Trophoblast cell (in vitro differentiated cells and primary cell): ENCODE data around the gene IFIT1.
"Not testable (repeated sequence)": the region's sequence is repeated elsewhere in the genome, so short reads cannot be mapped to it uniquely, and the experiment has no call there.

Experiments
- DNase-seq, 2 donors: peaks; one replicate each; pipeline ENCODE4 v3.0.0-alpha.2; 2016
- H2AFZ ChIP-seq: 2 replicates; pipeline ENCODE4 v1.6.1; 2013; ENCODE audit warnings: low read length, moderate library complexity, mild to moderate bottlenecking; ENCODE audit not compliant: insufficient read depth, poor library complexity
- H2AK5ac ChIP-seq: 2 replicates; pipeline ENCODE4 v1.6.1; 2013; ENCODE audit warnings: mild to moderate bottlenecking, low read length
- H2BK120ac ChIP-seq: 2 replicates; pipeline ENCODE4 v1.6.1; 2013; ENCODE audit warnings: low read length, mild to moderate bottlenecking, moderate library complexity; ENCODE audit not compliant: insufficient read depth, poor library complexity
- H2BK12ac ChIP-seq: 2 replicates; pipeline ENCODE4 v1.6.1; 2013; ENCODE audit warnings: mild to moderate bottlenecking, low read length, moderate library complexity
- H2BK5ac ChIP-seq: 2 replicates; pipeline ENCODE4 v1.6.1; 2013; ENCODE audit warnings: low read length, low read depth, moderate library complexity, mild to moderate bottlenecking; ENCODE audit not compliant: poor library complexity
- H3K14ac ChIP-seq: 2 replicates; pipeline ENCODE4 v1.6.1; 2013; ENCODE audit warnings: mild to moderate bottlenecking, low read length
- H3K18ac ChIP-seq: 2 replicates; pipeline ENCODE4 v1.6.1; 2013; ENCODE audit warnings: mild to moderate bottlenecking, low read length
- H3K23ac ChIP-seq: 2 replicates; pipeline ENCODE4 v1.6.1; 2013; ENCODE audit warnings: low read length
- H3K27ac ChIP-seq: 2 replicates; pipeline ENCODE4 v1.5.1; 2013; ENCODE audit warnings: low read depth, mild to moderate bottlenecking, inconsistent platforms, low read length, moderate library complexity
- H3K27me3 ChIP-seq: 2 replicates; pipeline ENCODE4 v1.6.1; 2013; ENCODE audit warnings: inconsistent platforms, mild to moderate bottlenecking, low read length, moderate library complexity; ENCODE audit not compliant: insufficient read depth
- H3K36me3 ChIP-seq, 2 experiments: 1 replicate in 1 of 2; 2 replicates in 1 of 2; pipeline ENCODE4 v1.6.1; 2013; ENCODE audit warnings: low read length in 2 of 2, mild to moderate bottlenecking in 2 of 2, moderate library complexity in 1 of 2; ENCODE audit not compliant: insufficient read depth in 2 of 2, control insufficient read depth in 1 of 2
- H3K4ac ChIP-seq: 2 replicates; pipeline ENCODE4 v1.6.1; 2013; ENCODE audit warnings: low read depth, mild to moderate bottlenecking, low read length, moderate library complexity
- H3K4me1 ChIP-seq, 2 experiments: 1 replicate in 1 of 2; 2 replicates in 1 of 2; pipeline ENCODE4 v1.6.1; 2013; ENCODE audit warnings: low read length in 2 of 2, mild to moderate bottlenecking in 2 of 2, moderate library complexity in 1 of 2; ENCODE audit not compliant: insufficient read depth in 2 of 2, control insufficient read depth in 1 of 2
- H3K4me2 ChIP-seq: 2 replicates; pipeline ENCODE4 v1.6.1; 2013; ENCODE audit warnings: inconsistent platforms, mild to moderate bottlenecking, low read length, moderate library complexity
- H3K4me3 ChIP-seq: 2 replicates; pipeline ENCODE4 v1.5.1; 2013; ENCODE audit warnings: mild to moderate bottlenecking, low read depth, low read length, inconsistent platforms
- H3K79me1 ChIP-seq: one replicate; pipeline ENCODE4 v1.6.1; 2013; ENCODE audit warnings: low read length
- H3K79me2 ChIP-seq: 2 replicates; pipeline ENCODE4 v1.6.1; 2013; ENCODE audit warnings: low read length, mild to moderate bottlenecking; ENCODE audit not compliant: control insufficient read depth, insufficient read depth, poor library complexity
- H3K9ac ChIP-seq: 2 replicates; pipeline ENCODE4 v1.6.1; 2013; ENCODE audit warnings: mild to moderate bottlenecking, low read length
- H3K9me3 ChIP-seq: 2 replicates; pipeline ENCODE4 v1.6.1; 2013; ENCODE audit warnings: low read depth, mild to moderate bottlenecking, control low read depth, inconsistent platforms, low read length; ENCODE audit not compliant: insufficient read depth
- H4K12ac ChIP-seq: 2 replicates; pipeline ENCODE4 v1.6.1; 2013; ENCODE audit warnings: low read depth, mild to moderate bottlenecking, low read length, moderate library complexity
- H4K8ac ChIP-seq: 2 replicates; pipeline ENCODE4 v1.6.1; 2013; ENCODE audit warnings: low read depth, mild to moderate bottlenecking, low read length, moderate library complexity
- H4K91ac ChIP-seq: one replicate; pipeline ENCODE4 v1.6.1; 2013; ENCODE audit warnings: low read depth, mild to moderate bottlenecking, low read length, moderate library complexity
- WGBS: extraction: QIAGEN DNeasy Blood & Tissue Kit; methylation state at CpG from one replicate; pipeline ENCODE4 v1.1.7; 2013; ENCODE audit warnings: missing lambda C conversion rate; ENCODE audit not compliant: insufficient read length, insufficient coverage; ENCODE audit errors: extremely low coverage; 5-methylcytosine and 5-hydroxymethylcytosine counted together

The IFIT1 gene

GRCh38 chr10:89404104-89405047 lies 12.0 kb downstream of the IFIT1 start:
- Histone ChIP-seq H3K4me2 (no peak overlapping the region), H3K23ac (no peak overlapping the region), H2BK5ac (no peak overlapping the region), H2BK12ac (no peak overlapping the region), H2AFZ (no peak overlapping the region), H3K9ac (no peak overlapping the region), H3K9me3 (no peaks in the 10 kb centered on the region), H4K8ac (no peak overlapping the region), H3K18ac (no peak overlapping the region), H3K27ac (no peak overlapping the region), H3K27me3 (no peaks in the 10 kb centered on the region), H3K79me2 (no peaks in the 10 kb centered on the region), H3K36me3 (no peaks in the 10 kb centered on the region), H2BK120ac (no peak overlapping the region), H3K79me1 (no peaks in the 10 kb centered on the region), H3K14ac (no peak overlapping the region), H3K4ac (no peak overlapping the region), H3K4me3 (no peak overlapping the region), H4K12ac (no peak overlapping the region), H4K91ac (no peak overlapping the region), H3K4me1 (no peaks in the 10 kb centered on the region), H2AK5ac (no peak overlapping the region)
- DNase-seq: no peak
- WGBS: no CpG with 5 or more reads among the region's 11 CpGs

GRCh38 chr10:89406178-89406577 lies 13.8 kb downstream of the IFIT1 start:
- H3K4me1 ChIP-seq, H2AFZ ChIP-seq, H3K27ac ChIP-seq, H3K36me3 ChIP-seq, H3K23ac ChIP-seq, H4K91ac ChIP-seq, H3K79me2 ChIP-seq, H3K4me3 ChIP-seq, DNase-seq, H4K12ac ChIP-seq, H3K4me2 ChIP-seq, H4K8ac ChIP-seq, H2BK12ac ChIP-seq, H2AK5ac ChIP-seq, H3K9ac ChIP-seq, H3K9me3 ChIP-seq, H3K4ac ChIP-seq, H3K14ac ChIP-seq, H3K27me3 ChIP-seq, H3K79me1 ChIP-seq, H2BK120ac ChIP-seq, H2BK5ac ChIP-seq, H3K18ac ChIP-seq: not testable (repeated sequence)
- WGBS: no CpG with 5 or more reads among the region's 9 CpGs

DNA sequence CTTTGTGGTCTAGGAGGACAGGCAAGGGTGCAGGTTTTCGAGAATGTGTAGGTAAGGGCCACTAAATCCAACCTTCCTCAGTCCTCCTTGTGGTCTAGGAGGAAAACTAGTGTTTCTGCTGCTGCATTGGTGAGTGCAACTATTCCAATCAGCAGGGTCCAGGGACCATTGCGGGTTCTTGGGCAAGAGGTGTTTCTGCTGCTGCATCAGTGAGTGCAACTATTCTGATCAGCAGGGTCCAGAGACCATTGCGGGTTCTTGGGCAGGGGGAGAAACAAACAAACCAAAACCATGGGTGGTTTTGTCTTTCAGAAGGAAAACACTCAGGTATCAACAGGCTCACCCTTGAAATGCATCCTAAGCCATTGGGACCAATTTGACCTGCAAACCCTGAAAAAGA lies 15.4 kb downstream of the IFIT1 start:
- not testable (repeated sequence) for H2BK120ac ChIP-seq, H3K27me3 ChIP-seq, H3K27ac ChIP-seq, H3K36me3 ChIP-seq, H3K79me2 ChIP-seq, H2AFZ ChIP-seq, H3K4ac ChIP-seq, H3K23ac ChIP-seq, H4K91ac ChIP-seq, H3K18ac ChIP-seq, H2BK12ac ChIP-seq, H3K4me3 ChIP-seq, H4K12ac ChIP-seq, H3K79me1 ChIP-seq, DNase-seq, H3K4me1 ChIP-seq, H2AK5ac ChIP-seq, H3K4me2 ChIP-seq, H3K9ac ChIP-seq, H3K14ac ChIP-seq, H2BK5ac ChIP-seq, H3K9me3 ChIP-seq, H4K8ac ChIP-seq
- WGBS: no CpG with 5 or more reads among the region's 3 CpGs

- H3K36me3 ChIP-seq, H4K12ac ChIP-seq, H4K91ac ChIP-seq, H3K79me1 ChIP-seq, H3K9me3 ChIP-seq, H3K4me1 ChIP-seq, H3K79me2 ChIP-seq, H2BK5ac ChIP-seq, H3K4ac ChIP-seq, H3K18ac ChIP-seq, H2BK120ac ChIP-seq, H3K23ac ChIP-seq, H3K4me2 ChIP-seq, H3K4me3 ChIP-seq, H3K27me3 ChIP-seq, H3K14ac ChIP-seq, H3K9ac ChIP-seq, H3K27ac ChIP-seq, DNase-seq, H2AFZ ChIP-seq, H4K8ac ChIP-seq, H2BK12ac ChIP-seq, H2AK5ac ChIP-seq: not testable (repeated sequence)
- WGBS: no CpG with 5 or more reads among the region's 5 CpGs
Measured at GRCh38 chr10:89409282-89409681, 16.9 kb downstream of the IFIT1 start.
